Lower leg skin (tissue), 3 donors: ENCODE measurements around the gene DMD.

ENCODE experiments used
- POLR2A ChIP-seq, 2 donors: fragments of 450-650 bp; IDR thresholded peaks; one replicate each; pipeline ENCODE4 v1.6.1; 2016 to 2017; ENCODE audit warnings: antibody characterized with exemption in 2 of 2, mild to moderate bottlenecking in 1 of 2, moderate library complexity in 1 of 2
- TF ChIP-seq, protein P1 (sequence below), 3 donors: fragments of 450-650 bp; IDR thresholded peaks; one replicate each; pipeline ENCODE4 v1.5.1; 2016; ENCODE audit warnings: antibody characterized with exemption in 3 of 3, mild to moderate bottlenecking in 3 of 3, moderate library complexity in 2 of 3

GRCh38 chrX:31114858-31115257 is 2096.5 kb downstream of the DMD start:
- TF ChIP-seq, protein P1, sequence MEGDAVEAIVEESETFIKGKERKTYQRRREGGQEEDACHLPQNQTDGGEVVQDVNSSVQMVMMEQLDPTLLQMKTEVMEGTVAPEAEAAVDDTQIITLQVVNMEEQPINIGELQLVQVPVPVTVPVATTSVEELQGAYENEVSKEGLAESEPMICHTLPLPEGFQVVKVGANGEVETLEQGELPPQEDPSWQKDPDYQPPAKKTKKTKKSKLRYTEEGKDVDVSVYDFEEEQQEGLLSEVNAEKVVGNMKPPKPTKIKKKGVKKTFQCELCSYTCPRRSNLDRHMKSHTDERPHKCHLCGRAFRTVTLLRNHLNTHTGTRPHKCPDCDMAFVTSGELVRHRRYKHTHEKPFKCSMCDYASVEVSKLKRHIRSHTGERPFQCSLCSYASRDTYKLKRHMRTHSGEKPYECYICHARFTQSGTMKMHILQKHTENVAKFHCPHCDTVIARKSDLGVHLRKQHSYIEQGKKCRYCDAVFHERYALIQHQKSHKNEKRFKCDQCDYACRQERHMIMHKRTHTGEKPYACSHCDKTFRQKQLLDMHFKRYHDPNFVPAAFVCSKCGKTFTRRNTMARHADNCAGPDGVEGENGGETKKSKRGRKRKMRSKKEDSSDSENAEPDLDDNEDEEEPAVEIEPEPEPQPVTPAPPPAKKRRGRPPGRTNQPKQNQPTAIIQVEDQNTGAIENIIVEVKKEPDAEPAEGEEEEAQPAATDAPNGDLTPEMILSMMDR (IDR thresholded peaks at IDR 0.05) = no peak
- no peak for TF ChIP-seq POLR2A (IDR thresholded peaks at IDR 0.05)
